ENCODE measurements around the gene C2orf15. TPM values are rescaled to one million over a fixed set of nuclear protein-coding genes. Genes with fewer than 3 reads are reported as not detected.

C2orf15 gene
- total and polyA plus RNA-seq, 10 of the 15 experiments (the other 5 are each of a cell fraction or from before 2014, with no cell fraction given), result 1.4 to 3.4 (median 2.4) TPM

- POLR2A ChIA-PET, result interaction anchor here (0.6 kb wide), 1 partner anchor 9 kb away, joined by 3 read pairs; no protein-coding TSS in a partner anchor
- CTCF ChIA-PET, result interaction anchor here (0.6 to 1.2 kb wide), 3 partner anchors 13 kb away, joined by 3 read pairs; no protein-coding TSS in a partner anchor
- H3K4me1 ChIP-seq (ENCODE audit: control insufficient read depth, insufficient read depth, low read length), result no peaks in the 10 kb centered on the region
- no peak overlapping the region for H3K4me3 ChIP-seq
- no peaks in the 10 kb centered on the region; the same call in 1 of the 2 replicates for H3K79me2 ChIP-seq (ENCODE audit: control insufficient read depth, insufficient read depth, low read length)
- TF ChIP-seq ASH2L (IDR thresholded peaks at IDR 0.05; ENCODE audit: borderline replicate concordance, low read depth) (no peak), FOXK2 (IDR thresholded peaks at IDR 0.05) (no peak), MEF2B (IDR thresholded peaks at IDR 0.05; ENCODE audit: partially characterized antibody, poor library complexity, severe bottlenecking) (no peak), SMAD1 (IDR thresholded peaks at IDR 0.05; ENCODE audit: low read depth, partially characterized antibody) (no peak), E2F4 (IDR thresholded peaks at IDR 0.05; ENCODE audit: low read depth, low read length) (no peak), KLF5 (IDR thresholded peaks at IDR 0.05; ENCODE audit: partially characterized antibody) (no peak)
- H3K9ac ChIP-seq (ENCODE audit: control insufficient read depth, insufficient read depth, low read length), result no peak overlapping the region
- FAIRE-seq, result no peak
- H3K9me3 ChIP-seq (replicated peaks; ENCODE audit: control insufficient read depth, insufficient read depth, low read length), result no peaks in the 10 kb centered on the region
- ATAC-seq, result no peak
- H3K27me3 ChIP-seq (replicated peaks in 1 of 2; ENCODE audit: control insufficient read depth in 2 of 2, insufficient read depth in 2 of 2, low read length in 1 of 2), result no peaks in the 10 kb centered on the region
- intact Hi-C loops (cut with micrococcal nuclease; ENCODE audit: unreplicated experiment) (no loop called here), in situ Hi-C loops (cut with MboI) (no loop called here)
- H3K4me2 ChIP-seq (ENCODE audit: control insufficient read depth, insufficient read depth), result no peak overlapping the region
- H4K20me1 ChIP-seq (ENCODE audit: control insufficient read depth, insufficient read depth), result no peaks in the 10 kb centered on the region
- BruUV-seq (replicated peaks), result no TSS peak
- peaks cover 0 to 25% of the 10 kb centered on the region in 2 experiments; a peak in 2 of 4 replicates for H3K36me3 ChIP-seq (ENCODE audit: control insufficient read depth in 2 of 2, insufficient read depth in 2 of 2, low read length in 1 of 2)
- no peak overlapping the region for H2AFZ ChIP-seq (ENCODE audit: control insufficient read depth, low read depth, low read length)
- 98% methylated on average over 8 of the region's 8 CpGs for WGBS (ENCODE audit: insufficient coverage, insufficient replicate concordance, low lambda C conversion rate, missing lambda C conversion rate)
- RAD21 ChIA-PET (ENCODE audit: unreplicated experiment), result no interaction called here
- no peak overlapping the region for H3K27ac ChIP-seq (ENCODE audit: control insufficient read depth, insufficient read depth)
- SMC1A ChIA-PET (ENCODE audit: uncharacterized antibody, unreplicated experiment), result interaction anchor here (0.6 kb wide), 1 partner anchor 108 kb away, joined by 3 read pairs; no protein-coding TSS in a partner anchor
- no peak for DNase-seq (ENCODE audit: low read depth, low spot score)
These were observed 30.1 kb downstream of the C2orf15 start for GRCh38 chr2:99171377-99172140.
